Measurements from ENCODE around the gene LRRC32. TPM values are rescaled to one million over a fixed set of nuclear protein-coding genes. Genes with fewer than 3 reads are reported as not detected.

The LRRC32 gene
- total RNA-seq, 4 donors from 2014 or later = 19.1 to 87.5 (median 45.3) TPM

- Histone ChIP-seq H3K27ac (replicated peaks in 1 of 4) (no peak overlapping the region), H3K27me3 (no peaks in the 10 kb centered on the region), H3K36me3 (no peaks in the 10 kb centered on the region), H3K4me1 (peaks cover 4 to 8% (median 6%) of the 10 kb centered on the region in 4 donors), H3K9me3 (no peaks in the 10 kb centered on the region), H3K4me3 (no peak overlapping the region)
- WGBS = 87% methylated on average over 7 of the region's 7 CpGs
- no peak for DNase-seq (ENCODE audit: extremely low spot score)
- TF ChIP-seq EP300 (IDR thresholded peaks at IDR 0.05) (no peak), POLR2AphosphoS5 (IDR thresholded peaks at IDR 0.05) (no peak), CTCF (IDR thresholded peaks at IDR 0.05) (no peak), POLR2A (IDR thresholded peaks at IDR 0.05; ENCODE audit: low read depth) (no peak)
- intact Hi-C loops (cut with DNase I) = loop anchor here (5.0 kb wide), 1 partner anchor 131 kb away; no protein-coding TSS in a partner anchor
Observed at GRCh38 chr11:76683161-76684095, 12.9 kb upstream of the LRRC32 start.

GRCh38 chr11:76682684-76683083, 12.1 kb upstream of the LRRC32 start:
- H3K9me3 ChIP-seq = no peaks in the 10 kb centered on the region
- H3K27ac ChIP-seq (replicated peaks in 1 of 4) = no peak overlapping the region
- WGBS = 100% methylated on average over 1 of the region's 2 CpGs
- peaks cover 5 to 10% (median 7%) of the 10 kb centered on the region in 4 donors for H3K4me1 ChIP-seq
- DNase-seq (ENCODE audit: extremely low spot score) = no peak
- H3K4me3 ChIP-seq = no peak overlapping the region
- H3K27me3 ChIP-seq = no peaks in the 10 kb centered on the region
- TF ChIP-seq POLR2AphosphoS5 (IDR thresholded peaks at IDR 0.05) = no peak
- TF ChIP-seq CTCF (IDR thresholded peaks at IDR 0.05) = no peak
- no peak for TF ChIP-seq POLR2A (IDR thresholded peaks at IDR 0.05; ENCODE audit: low read depth)
- no peak for TF ChIP-seq EP300 (IDR thresholded peaks at IDR 0.05)
- H3K36me3 ChIP-seq = no peaks in the 10 kb centered on the region
- intact Hi-C loops (cut with DNase I) = loop anchor here (5.0 kb wide), 1 partner anchor 130 kb away; no protein-coding TSS in a partner anchor

- H3K27me3 ChIP-seq = no peaks in the 10 kb centered on the region
- DNase-seq (ENCODE audit: extremely low spot score) = no peak
- no peak for TF ChIP-seq POLR2A (IDR thresholded peaks at IDR 0.05; ENCODE audit: low read depth)
- TF ChIP-seq POLR2AphosphoS5 (IDR thresholded peaks at IDR 0.05) = no peak
- H3K36me3 ChIP-seq = no peaks in the 10 kb centered on the region
- peaks cover 7 to 15% (median 13%) of the 10 kb centered on the region in 4 donors for H3K4me1 ChIP-seq
- H3K9me3 ChIP-seq = no peaks in the 10 kb centered on the region
- no peak overlapping the region for H3K27ac ChIP-seq (replicated peaks in 1 of 4)
- intact Hi-C loops (cut with DNase I) = loop anchor here (5.0 kb wide), 1 partner anchor 130 kb away; no protein-coding TSS in a partner anchor
- WGBS = 83% methylated on average over 2 of the region's 2 CpGs
- no peak overlapping the region for H3K4me3 ChIP-seq
Observed at GRCh38 chr11:76682106-76682505, 11.6 kb upstream of the LRRC32 start.

- H3K9me3 ChIP-seq = no peaks in the 10 kb centered on the region
- intact Hi-C loops (cut with DNase I) = loop anchor here (5.0 kb wide), 1 partner anchor 128 kb away; no protein-coding TSS in a partner anchor
- no peak for DNase-seq (ENCODE audit: extremely low spot score)
- WGBS = 55% methylated on average over 7 of the region's 22 CpGs
- TF ChIP-seq EP300 (IDR thresholded peaks at IDR 0.05) (no peak), CTCF (IDR thresholded peaks at IDR 0.05) (peak; percentile 78 to 87 (median 81))
- H3K27ac ChIP-seq (replicated peaks in 1 of 4) = no peak overlapping the region
- H3K36me3 ChIP-seq = no peaks in the 10 kb centered on the region
- no peaks in the 10 kb centered on the region for H3K27me3 ChIP-seq
- peak overlapping the region in 2 of 4 donors; percentile 13 to 27 for H3K4me3 ChIP-seq
- peaks cover 7 to 16% (median 15%) of the 10 kb centered on the region in 4 donors for H3K4me1 ChIP-seq
Observed at GRCh38 chr11:76680518-76681425, 10.2 kb upstream of the LRRC32 start.
